Measurements from ENCODE around the gene POLR3G. TPM values are rescaled to one million over a fixed set of nuclear protein-coding genes. Genes with fewer than 3 reads are reported as not detected.

The POLR3G gene
- total RNA-seq, 1 donor from 2014 or later: 5.4 TPM

GRCh38 chr5:90533794-90534193 is 59.1 kb downstream of the POLR3G start:
- intact Hi-C loops (cut with DNase I): loop anchor here (5.0 to 10.0 kb wide), 2 partner anchors 61 to 119 kb away; partner anchors contain the start of genes MBLAC2 and POLR3G
- TF ChIP-seq POLR2A (IDR thresholded peaks at IDR 0.05): no peak
- no peak for TF ChIP-seq CTCF (IDR thresholded peaks at IDR 0.05)
- TF ChIP-seq POLR2AphosphoS5 (IDR thresholded peaks at IDR 0.05; ENCODE audit: insufficient read depth in 1 of 2, low read depth in 1 of 2): no peak
- peaks cover 7% of the 10 kb centered on the region for H3K4me1 ChIP-seq

GRCh38 chr5:90534922-90535321 is 60.3 kb downstream of the POLR3G start:
- no peaks in the 10 kb centered on the region for H3K9me3 ChIP-seq
- no peak overlapping the region for H3K27ac ChIP-seq
- no peaks in the 10 kb centered on the region for H3K27me3 ChIP-seq
- no peaks in the 10 kb centered on the region for H3K36me3 ChIP-seq
- no peak for DNase-seq (ENCODE audit: extremely low spot score in 2 of 2)
- TF ChIP-seq POLR2AphosphoS5 (IDR thresholded peaks at IDR 0.05; ENCODE audit: insufficient read depth in 1 of 2, low read depth in 1 of 2) (no peak), CTCF (IDR thresholded peaks at IDR 0.05) (no peak), POLR2A (IDR thresholded peaks at IDR 0.05) (no peak)
- intact Hi-C loops (cut with DNase I): loop anchor here (5.0 to 10.0 kb wide), 2 partner anchors 63 to 120 kb away; partner anchors contain the start of genes MBLAC2 and POLR3G
- H3K4me1 ChIP-seq: peaks cover 7% of the 10 kb centered on the region
- no peak overlapping the region for H3K4me3 ChIP-seq

More at GRCh38 chr5:90533794-90534193, 59.1 kb downstream of the POLR3G start:
- no peaks in the 10 kb centered on the region for H3K36me3 ChIP-seq
- H3K9me3 ChIP-seq: no peaks in the 10 kb centered on the region
- no peaks in the 10 kb centered on the region for H3K27me3 ChIP-seq
- no peak overlapping the region for H3K27ac ChIP-seq
- DNase-seq (ENCODE audit: extremely low spot score in 2 of 2): no peak
- H3K4me3 ChIP-seq: no peak overlapping the region

- TF ChIP-seq POLR2A (IDR thresholded peaks at IDR 0.05) (no peak), CTCF (IDR thresholded peaks at IDR 0.05) (no peak), POLR2AphosphoS5 (IDR thresholded peaks at IDR 0.05; ENCODE audit: insufficient read depth in 1 of 2, low read depth in 1 of 2) (no peak)
- Histone ChIP-seq H3K4me1 (no peaks in the 10 kb centered on the region), H3K9me3 (no peaks in the 10 kb centered on the region), H3K4me3 (no peak overlapping the region), H3K27me3 (no peaks in the 10 kb centered on the region), H3K27ac (no peak overlapping the region), H3K36me3 (no peaks in the 10 kb centered on the region)
- no peak for DNase-seq (ENCODE audit: extremely low spot score in 2 of 2)
- intact Hi-C loops (cut with DNase I): no loop called here
These were observed 68.3 kb downstream of the POLR3G start for GRCh38 chr5:90542827-90543519.

- no peaks in the 10 kb centered on the region for H3K36me3 ChIP-seq
These were observed 70.8 kb downstream of the POLR3G start for GRCh38 chr5:90545511-90545910.

More at GRCh38 chr5:90545511-90545910, 70.8 kb downstream of the POLR3G start:
- TF ChIP-seq POLR2AphosphoS5 (IDR thresholded peaks at IDR 0.05; ENCODE audit: insufficient read depth in 1 of 2, low read depth in 1 of 2): no peak
- no peak for TF ChIP-seq CTCF (IDR thresholded peaks at IDR 0.05)
- no peak for TF ChIP-seq POLR2A (IDR thresholded peaks at IDR 0.05)
- no peak for DNase-seq (ENCODE audit: extremely low spot score in 2 of 2)
- Histone ChIP-seq H3K27ac (no peak overlapping the region), H3K27me3 (no peaks in the 10 kb centered on the region), H3K4me3 (no peak overlapping the region), H3K9me3 (no peaks in the 10 kb centered on the region), H3K4me1 (no peaks in the 10 kb centered on the region)
- intact Hi-C loops (cut with DNase I): no loop called here

Data from vagina (tissue), 2 donors.